WTC11 (cell line): ENCODE results near the gene PHF10. TPM values are rescaled to one million over a fixed set of nuclear protein-coding genes. Genes with fewer than 3 reads are reported as not detected.
A peak's percentile ranks its signal among the peaks of the same experiment; 100 is the strongest.

Source experiments
- ATAC-seq: fragments of 200-7000 bp; cut with Tn5 transposase; 2 replicates; pipeline ENCODE4 v1.10.0; 2021; ENCODE audit warnings: mild to moderate bottlenecking, moderate library complexity
- CTCF ChIA-PET: fragments of 300-600 bp; sonication (Branson Sonifier 250); formaldehyde crosslinking; loops from one replicate; lab custom pipeline; 2021; ENCODE audit warnings: antibody characterized with exemption; lab: Charles Lee
- POLR2A ChIA-PET: fragments of 350-600 bp; sonication (Branson Sonifier 250); formaldehyde crosslinking; loops from one replicate; lab custom pipeline; 2021; ENCODE audit warnings: antibody characterized with exemption; lab: Charles Lee
- DNase-seq: peaks from one replicate; pipeline ENCODE4 v3.0.0; 2021; ENCODE audit warnings: low spot score
- H3K27ac Mint-ChIP-seq: 2 replicates; pipeline ENCODE4 v1.8.0; 2021; ENCODE audit warnings: mixed read lengths
- H3K27me3 Mint-ChIP-seq: 2 replicates; pipeline ENCODE4 v1.8.0; 2021; ENCODE audit warnings: low read depth, mild to moderate bottlenecking, moderate library complexity, mixed read lengths
- H3K36me3 Mint-ChIP-seq: 2 replicates; pipeline ENCODE4 v1.8.0; 2021; ENCODE audit warnings: mixed read lengths
- H3K4me1 Mint-ChIP-seq: 2 replicates; pipeline ENCODE4 v1.8.0; 2022; ENCODE audit warnings: mixed read lengths
- H3K4me3 Mint-ChIP-seq: 2 replicates; pipeline ENCODE4 v1.8.0; 2021; ENCODE audit warnings: mild to moderate bottlenecking, moderate library complexity, mixed read lengths
- H3K9me3 Mint-ChIP-seq: 2 replicates; pipeline ENCODE4 v1.8.0; 2021; ENCODE audit warnings: mixed read lengths
- ATF6 ChIP-seq: sonication (generic); formaldehyde crosslinking; IDR thresholded peaks from 2 replicates; pipeline ENCODE4 v1.8.1; 2023; ENCODE audit warnings: mild to moderate bottlenecking, missing genetic modification reagents
- CBFB ChIP-seq: sonication (generic); formaldehyde crosslinking; IDR thresholded peaks from 2 replicates; pipeline ENCODE4 v1.8.1; 2022; ENCODE audit warnings: mild to moderate bottlenecking, low read depth, missing genetic modification reagents
- CREB1 ChIP-seq: sonication (generic); formaldehyde crosslinking; IDR thresholded peaks from 2 replicates; pipeline ENCODE4 v1.8.0; 2023; ENCODE audit warnings: mild to moderate bottlenecking, missing genetic modification reagents
- CTCF ChIP-seq: fragments of 200-600 bp; IDR thresholded peaks from 2 replicates; pipeline ENCODE4 v1.8.0; 2022; ENCODE audit warnings: antibody characterized with exemption
- ETV6 ChIP-seq: sonication (generic); formaldehyde crosslinking; IDR thresholded peaks from 2 replicates; pipeline ENCODE4 v1.8.1; 2022; ENCODE audit warnings: mild to moderate bottlenecking, missing genetic modification reagents
- FOXP4 ChIP-seq: sonication (generic); formaldehyde crosslinking; IDR thresholded peaks from 2 replicates; pipeline ENCODE4 v1.8.0; 2022; ENCODE audit warnings: mild to moderate bottlenecking, missing genetic modification reagents
- NR3C1 ChIP-seq: sonication (generic); formaldehyde crosslinking; conservative IDR thresholded peaks from 2 replicates; pipeline ENCODE4 v1.8.1; 2023; ENCODE audit warnings: low read depth, mild to moderate bottlenecking, missing genetic modification reagents
- PRDM15 ChIP-seq: sonication (generic); formaldehyde crosslinking; IDR thresholded peaks from 2 replicates; pipeline ENCODE4 v1.8.0; 2022; ENCODE audit warnings: missing genetic modification reagents
- PREB ChIP-seq: sonication (generic); formaldehyde crosslinking; IDR thresholded peaks from 2 replicates; pipeline ENCODE4 v1.8.1; 2022; ENCODE audit warnings: mild to moderate bottlenecking, missing genetic modification reagents, moderate library complexity, borderline replicate concordance
- STAT6 ChIP-seq: sonication (generic); formaldehyde crosslinking; conservative IDR thresholded peaks from 2 replicates; pipeline ENCODE4 v1.8.1; 2023; ENCODE audit warnings: mild to moderate bottlenecking, low read depth, missing genetic modification reagents, moderate library complexity
- TEAD1 ChIP-seq: sonication (generic); formaldehyde crosslinking; IDR thresholded peaks from 2 replicates; pipeline ENCODE4 v1.8.0; 2022; ENCODE audit warnings: mild to moderate bottlenecking, missing genetic modification reagents
- TP53 ChIP-seq: sonication (generic); formaldehyde crosslinking; IDR thresholded peaks from 2 replicates; pipeline ENCODE4 v1.8.1; 2023; ENCODE audit warnings: mild to moderate bottlenecking, missing genetic modification reagents
- USF1 ChIP-seq: sonication (generic); formaldehyde crosslinking; IDR thresholded peaks from 2 replicates; pipeline ENCODE4 v1.8.0; 2022; ENCODE audit warnings: mild to moderate bottlenecking, missing genetic modification reagents
- USF2 ChIP-seq: sonication (generic); formaldehyde crosslinking; IDR thresholded peaks from 2 replicates; pipeline ENCODE4 v1.8.1; 2023; ENCODE audit warnings: mild to moderate bottlenecking, missing genetic modification reagents, moderate library complexity
- ZNF121 ChIP-seq: sonication (generic); formaldehyde crosslinking; IDR thresholded peaks from 2 replicates; pipeline ENCODE4 v1.8.0; 2023; ENCODE audit warnings: missing genetic modification reagents
- ZNF232 ChIP-seq: sonication (generic); formaldehyde crosslinking; IDR thresholded peaks from 2 replicates; pipeline ENCODE4 v1.8.0; 2022; ENCODE audit warnings: mild to moderate bottlenecking, missing genetic modification reagents
- ZNF423 ChIP-seq: fragments of 250-450 bp; sonication (Bioruptor Pico); IDR thresholded peaks from 2 replicates; pipeline ENCODE4 v2.1.2; 2022; ENCODE audit warnings: mild to moderate bottlenecking, moderate library complexity
- ZNF512 ChIP-seq: sonication (generic); formaldehyde crosslinking; IDR thresholded peaks from 2 replicates; pipeline ENCODE4 v1.8.1; 2022; ENCODE audit warnings: missing genetic modification reagents, borderline replicate concordance
- total RNA-seq: library from RNA; stranded (reverse); gene quantifications from 3 replicates; pipeline ENCODE4 v1.2.3, GENCODE V29; 2021

Gene PHF10
- total RNA-seq, 1 experiment from 2014 or later = 39.3 TPM

- ATAC-seq = no peak
- H3K27ac Mint-ChIP-seq = peak overlapping the region; percentile 7; the same call in 1 of the 2 replicates
- DNase-seq = no peak
- ChIA-PET CTCF (no interaction called here), POLR2A (no interaction called here)
- H3K4me1 Mint-ChIP-seq = no peaks in the 10 kb centered on the region
- H3K36me3 Mint-ChIP-seq = peaks cover 35% of the 10 kb centered on the region
- TF ChIP-seq ETV6 (CRISPR knock-in tag) = no peak
- TF ChIP-seq USF2 (CRISPR knock-in tag) = no peak
- no peak for TF ChIP-seq CTCF
- TF ChIP-seq TP53 (CRISPR knock-in tag) = no peak
- no peak for TF ChIP-seq ZNF423 (CRISPR knock-in tag)
- TF ChIP-seq STAT6 (CRISPR knock-in tag) = no peak
- no peak for TF ChIP-seq PREB (CRISPR knock-in tag)
- TF ChIP-seq ATF6 (CRISPR knock-in tag) = no peak
- no peak for TF ChIP-seq ZNF121 (CRISPR knock-in tag)
- no peak for TF ChIP-seq PRDM15 (CRISPR knock-in tag)
- TF ChIP-seq CBFB (CRISPR knock-in tag) = no peak
- no peak for TF ChIP-seq TEAD1 (CRISPR knock-in tag)
- no peaks in the 10 kb centered on the region for H3K9me3 Mint-ChIP-seq
- H3K4me3 Mint-ChIP-seq = no peak overlapping the region
- H3K27me3 Mint-ChIP-seq = no peaks in the 10 kb centered on the region
Measured at GRCh38 chr6:169763308-169763707, 39.0 kb upstream of the PHF10 start.

- ATAC-seq (no peak), DNase-seq (no peak)
- peaks cover 23% of the 10 kb centered on the region for H3K36me3 Mint-ChIP-seq
- H3K27me3 Mint-ChIP-seq = no peaks in the 10 kb centered on the region
- no peak overlapping the region for H3K27ac Mint-ChIP-seq
- H3K4me3 Mint-ChIP-seq = no peak overlapping the region
- CTCF ChIA-PET = interaction anchor here (1.5 kb wide), 1 partner anchor 35 kb away, joined by 4 read pairs; no protein-coding TSS in a partner anchor
- H3K9me3 Mint-ChIP-seq = no peaks in the 10 kb centered on the region
- peaks cover 18% of the 10 kb centered on the region for H3K4me1 Mint-ChIP-seq
- POLR2A ChIA-PET = no interaction called here
- TF ChIP-seq FOXP4 (CRISPR knock-in tag) = no peak
- no peak for TF ChIP-seq ZNF512 (CRISPR knock-in tag)
- no peak for TF ChIP-seq NR3C1 (CRISPR knock-in tag)
- TF ChIP-seq CREB1 (CRISPR knock-in tag) = no peak
- TF ChIP-seq USF1 (CRISPR knock-in tag) = no peak
- no peak for TF ChIP-seq ZNF232 (CRISPR knock-in tag)
Measured at GRCh38 chr6:169755162-169755561, 30.9 kb upstream of the PHF10 start.
